Measurements from ENCODE around the gene SLCO3A1. TPM values are rescaled to one million over a fixed set of nuclear protein-coding genes. Genes with fewer than 3 reads are reported as not detected.

The SLCO3A1 gene
- total RNA-seq, 1 experiment from 2014 or later: 1.7 TPM

- DNase-seq (ENCODE audit: extremely low read depth, low read depth): no peak
These were observed 296.0 kb downstream of the SLCO3A1 start for GRCh38 chr15:92149465-92149864.

GRCh38 chr15:92151168-92151567, 297.7 kb downstream of the SLCO3A1 start:
- no peak for DNase-seq (ENCODE audit: extremely low read depth, low read depth)

DNA sequence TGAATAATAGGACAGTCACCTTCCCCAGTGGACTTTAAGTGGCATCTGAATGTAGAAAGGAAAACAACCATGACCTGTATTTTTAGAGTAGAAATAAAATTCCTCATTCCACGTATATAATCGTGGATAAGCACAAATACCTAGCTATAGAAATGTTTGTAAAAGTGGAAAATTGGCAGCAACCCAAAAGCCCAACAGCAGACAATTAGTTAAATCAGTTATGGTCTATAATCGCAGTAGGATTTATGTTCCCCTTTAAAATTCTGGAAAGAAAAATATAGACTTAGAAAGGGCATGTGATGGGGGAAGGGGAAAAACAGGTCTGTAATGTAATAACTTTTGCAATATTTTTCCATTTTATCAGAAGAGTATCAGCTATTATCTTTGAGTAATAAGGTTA, 298.2 kb downstream of the SLCO3A1 start:
- DNase-seq (ENCODE audit: extremely low read depth, low read depth): no peak

GRCh38 chr15:92152983-92153382, 299.5 kb downstream of the SLCO3A1 start:
- DNase-seq (ENCODE audit: extremely low read depth, low read depth): no peak

DNA sequence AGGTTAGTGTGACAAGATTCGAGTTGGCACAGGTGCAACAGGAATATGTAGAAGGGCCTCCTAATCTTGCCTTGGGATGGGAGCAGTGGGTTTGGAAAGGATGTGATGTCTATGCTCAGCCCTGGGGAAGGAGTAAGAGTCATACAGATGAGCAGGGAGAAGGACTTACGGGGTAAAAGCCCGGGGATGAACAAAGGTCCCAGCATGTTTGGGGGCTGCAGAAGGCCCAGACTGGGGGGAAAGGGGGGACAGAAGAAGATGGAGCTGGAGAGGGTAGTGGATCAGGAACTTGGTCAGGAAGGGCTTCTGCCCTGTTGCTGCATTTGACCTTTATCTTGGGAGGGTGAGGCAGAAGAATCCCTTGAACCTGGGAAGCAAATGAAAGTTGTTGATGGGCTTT, 300.1 kb downstream of the SLCO3A1 start:
- no peak for DNase-seq (ENCODE audit: extremely low read depth, low read depth)

DNA sequence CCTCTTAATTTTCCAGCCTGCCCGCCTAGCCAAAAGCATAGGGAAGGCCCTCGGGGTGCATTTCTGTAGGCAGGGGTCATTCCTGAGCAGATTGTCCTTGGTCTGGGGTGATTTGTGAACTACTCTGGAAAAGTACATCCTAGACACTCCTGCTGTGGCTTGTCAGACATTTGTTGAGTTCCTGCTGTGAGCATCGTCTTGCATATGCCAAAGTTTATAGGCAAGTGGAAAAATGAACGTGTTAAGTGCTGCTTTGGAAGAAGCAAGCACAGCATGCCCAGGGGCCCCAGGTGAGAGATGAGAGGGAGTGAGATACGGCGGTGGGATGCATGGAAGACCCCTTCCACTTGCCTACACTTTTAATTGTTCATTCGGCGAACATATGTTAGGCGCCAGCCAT, 302.4 kb downstream of the SLCO3A1 start:
- DNase-seq (ENCODE audit: extremely low read depth, low read depth): no peak

DNA sequence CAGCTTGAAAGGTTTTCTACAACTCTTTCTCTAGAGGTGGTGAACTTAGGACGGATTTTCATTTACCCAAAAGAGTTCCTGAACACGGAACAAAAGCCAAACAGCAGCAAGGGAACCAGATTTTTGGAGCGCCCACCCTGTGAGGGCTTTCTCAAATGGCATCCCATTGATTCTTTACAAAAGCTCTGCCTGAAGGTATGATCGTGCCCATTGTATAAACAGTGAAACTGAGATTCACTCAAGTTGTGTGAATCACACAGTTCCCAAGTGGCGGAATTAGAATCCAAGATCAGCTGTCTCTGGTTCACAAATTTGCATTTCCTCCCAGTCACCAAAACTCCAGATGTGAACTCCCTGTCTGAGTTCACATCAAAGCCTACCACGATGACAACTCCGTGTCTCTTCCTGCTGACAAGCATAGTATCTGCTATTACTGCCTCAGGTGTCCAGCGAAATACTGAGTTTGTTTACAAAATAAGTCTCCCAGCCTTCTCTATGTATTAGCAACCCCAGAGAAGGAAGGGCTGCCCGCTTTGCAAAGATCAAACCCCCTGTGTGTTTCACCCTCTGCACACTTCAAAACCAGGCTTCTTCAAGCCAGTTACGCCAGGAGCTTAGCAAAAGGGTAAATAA, 304.3 kb downstream of the SLCO3A1 start:
- DNase-seq (ENCODE audit: extremely low read depth, low read depth): no peak

- no peak for DNase-seq (ENCODE audit: extremely low read depth, low read depth)
These were observed 304.9 kb downstream of the SLCO3A1 start for GRCh38 chr15:92158426-92158825.

- DNase-seq (ENCODE audit: extremely low read depth, low read depth): no peak
These were observed 306.0 kb downstream of the SLCO3A1 start for GRCh38 chr15:92159481-92159880.

DNA sequence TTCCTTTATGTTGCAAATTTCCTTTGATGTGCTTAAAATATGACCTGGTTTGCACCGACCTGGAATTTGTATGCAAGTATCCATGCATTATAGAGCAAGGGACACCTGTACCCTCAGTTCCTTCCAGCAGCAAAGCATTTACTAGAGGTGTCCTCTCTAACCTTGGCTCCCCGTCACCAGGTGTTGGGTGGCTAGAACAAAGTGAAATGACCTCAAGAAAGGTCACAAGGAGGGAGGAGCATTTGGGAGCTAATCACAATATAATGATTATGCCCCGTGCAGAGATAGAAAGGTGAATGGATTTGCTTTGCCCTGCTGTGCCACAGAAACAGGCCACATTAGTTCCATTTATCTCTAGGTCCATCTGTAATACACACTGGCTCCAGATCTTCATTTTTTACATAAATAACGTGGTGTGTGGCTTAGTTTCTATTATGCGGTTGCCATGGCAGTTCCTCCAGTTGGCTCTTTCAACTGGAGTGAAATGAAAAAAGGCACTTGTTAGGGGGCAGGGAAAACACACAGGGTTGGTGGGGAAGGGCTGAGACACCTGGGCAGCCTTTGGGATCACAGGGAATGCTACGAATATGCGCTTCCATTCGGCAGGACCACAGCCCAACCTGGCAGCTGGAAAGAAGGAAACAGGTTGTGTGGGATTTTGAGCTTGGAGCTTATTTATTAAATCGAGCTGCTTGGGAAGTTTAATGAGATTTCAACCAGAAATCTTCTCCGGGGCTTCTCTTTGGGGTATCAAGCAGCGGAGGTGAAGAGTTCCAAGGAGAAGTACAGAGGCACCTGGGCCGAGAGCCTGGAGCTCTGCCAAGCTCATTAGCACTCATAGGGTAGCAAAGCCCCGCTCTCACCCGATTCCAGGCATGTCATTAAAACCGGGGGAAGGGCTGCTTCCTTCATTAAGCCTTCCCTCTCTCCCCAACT, 306.7 kb downstream of the SLCO3A1 start:
- no peak for DNase-seq (ENCODE audit: extremely low read depth, low read depth)

DNA sequence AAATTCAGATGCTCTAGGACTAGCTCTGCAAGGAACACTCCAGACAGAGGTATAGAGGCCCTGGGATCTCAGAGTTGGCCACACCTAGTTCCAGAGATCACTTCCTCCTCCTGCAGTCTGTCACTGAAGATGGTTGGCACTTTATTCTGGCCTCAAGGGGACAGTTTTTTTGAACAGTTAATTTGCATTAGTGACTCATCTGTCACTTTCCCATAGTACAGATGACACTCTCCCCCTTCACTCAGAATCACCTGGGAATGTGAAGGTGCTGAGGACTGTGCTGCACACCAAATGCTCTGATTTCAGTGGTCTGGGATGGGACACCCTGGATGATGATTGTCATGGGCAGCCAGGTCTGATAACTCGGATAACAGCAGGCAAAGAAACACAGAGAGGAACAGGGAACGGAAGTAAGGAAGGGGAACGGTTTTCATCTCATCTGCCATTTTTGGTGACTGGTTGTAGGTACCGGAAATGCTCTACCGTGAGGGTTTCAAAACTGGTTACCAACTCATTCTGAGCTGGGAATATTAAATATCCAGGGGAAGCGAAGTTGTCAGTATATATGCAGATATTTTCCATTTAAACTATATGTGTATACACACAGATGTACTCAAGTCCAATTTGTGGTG, 307.6 kb downstream of the SLCO3A1 start:
- DNase-seq (ENCODE audit: extremely low read depth, low read depth): no peak

- no peak for DNase-seq (ENCODE audit: extremely low read depth, low read depth)
These were observed 309.1 kb downstream of the SLCO3A1 start for GRCh38 chr15:92162657-92163056.

GRCh38 chr15:92163641-92164040, 310.1 kb downstream of the SLCO3A1 start:
- DNase-seq (ENCODE audit: extremely low read depth, low read depth): no peak

DNA sequence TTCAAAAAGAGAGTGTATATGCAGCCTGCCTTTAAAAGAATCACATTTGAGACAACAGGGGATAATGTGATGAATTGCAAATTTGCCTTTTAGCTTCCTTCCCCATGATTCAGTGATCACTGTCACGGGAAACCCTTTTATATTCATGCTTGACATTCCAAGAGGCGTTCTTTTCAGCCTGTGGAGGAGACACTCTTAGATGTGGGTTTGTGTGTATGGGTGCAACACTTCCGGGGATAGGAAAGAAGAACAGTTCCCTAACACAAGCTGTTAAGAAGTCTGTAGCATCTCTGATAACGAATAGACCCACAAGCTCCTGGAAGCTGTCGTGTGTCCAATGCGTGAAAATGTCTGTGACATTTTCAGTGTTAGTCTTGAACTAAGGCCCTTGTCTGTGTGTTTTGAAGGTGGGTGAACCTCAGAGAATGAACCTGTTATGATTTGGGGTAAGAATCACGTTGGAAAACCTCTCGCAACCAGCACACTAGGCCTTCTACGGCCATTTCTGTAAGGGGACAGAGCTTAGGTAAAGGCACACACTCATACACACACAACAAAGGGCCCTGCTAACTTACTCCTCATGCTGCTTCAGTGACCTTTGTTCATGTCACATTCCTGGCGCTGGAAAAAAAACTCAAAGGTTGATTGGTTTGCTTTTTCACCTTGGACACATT, 311.0 kb downstream of the SLCO3A1 start:
- no peak for DNase-seq (ENCODE audit: extremely low read depth, low read depth)

DNA sequence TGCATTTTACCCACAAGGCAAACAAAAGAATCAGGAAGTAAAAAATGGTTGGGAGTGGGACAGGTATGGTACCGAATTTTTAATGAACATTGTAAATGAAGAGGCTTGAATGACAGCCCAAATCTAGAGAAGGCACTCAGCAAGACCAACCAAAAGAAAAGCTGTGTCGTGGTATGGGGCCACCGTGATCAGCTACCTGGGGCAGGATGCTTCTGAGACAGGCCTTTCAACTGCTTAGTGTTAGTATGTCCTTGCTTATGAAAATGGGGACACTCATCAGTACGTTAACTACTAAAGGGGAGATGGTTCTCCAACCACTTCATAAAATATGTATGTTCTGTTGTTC, 311.5 kb downstream of the SLCO3A1 start:
- no peak for DNase-seq (ENCODE audit: extremely low read depth, low read depth)

GRCh38 chr15:92166029-92166428, 312.5 kb downstream of the SLCO3A1 start:
- no peak for DNase-seq (ENCODE audit: extremely low read depth, low read depth)

GRCh38 chr15:92166751-92167405, 313.4 kb downstream of the SLCO3A1 start:
- DNase-seq (ENCODE audit: extremely low read depth, low read depth): no peak

DNA sequence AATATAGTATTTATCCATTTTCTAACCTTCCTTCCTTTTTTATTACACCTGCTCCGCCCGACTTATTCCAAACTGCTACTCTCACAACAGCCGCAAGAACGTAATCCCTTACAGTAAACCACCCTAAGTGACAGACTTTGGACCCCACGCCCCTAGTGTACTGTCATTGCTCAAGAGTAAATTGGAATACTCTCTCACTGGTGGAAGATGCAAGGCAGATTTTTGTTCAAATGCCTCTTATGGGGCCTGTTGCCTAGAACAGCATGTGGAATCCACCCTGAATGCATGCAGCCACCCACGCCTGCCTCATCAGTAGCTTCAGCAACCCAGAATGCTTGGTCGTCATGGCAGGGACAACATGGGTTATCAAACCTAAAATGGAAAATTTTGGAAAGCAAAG, 313.9 kb downstream of the SLCO3A1 start:
- DNase-seq (ENCODE audit: extremely low read depth, low read depth): no peak

DNA sequence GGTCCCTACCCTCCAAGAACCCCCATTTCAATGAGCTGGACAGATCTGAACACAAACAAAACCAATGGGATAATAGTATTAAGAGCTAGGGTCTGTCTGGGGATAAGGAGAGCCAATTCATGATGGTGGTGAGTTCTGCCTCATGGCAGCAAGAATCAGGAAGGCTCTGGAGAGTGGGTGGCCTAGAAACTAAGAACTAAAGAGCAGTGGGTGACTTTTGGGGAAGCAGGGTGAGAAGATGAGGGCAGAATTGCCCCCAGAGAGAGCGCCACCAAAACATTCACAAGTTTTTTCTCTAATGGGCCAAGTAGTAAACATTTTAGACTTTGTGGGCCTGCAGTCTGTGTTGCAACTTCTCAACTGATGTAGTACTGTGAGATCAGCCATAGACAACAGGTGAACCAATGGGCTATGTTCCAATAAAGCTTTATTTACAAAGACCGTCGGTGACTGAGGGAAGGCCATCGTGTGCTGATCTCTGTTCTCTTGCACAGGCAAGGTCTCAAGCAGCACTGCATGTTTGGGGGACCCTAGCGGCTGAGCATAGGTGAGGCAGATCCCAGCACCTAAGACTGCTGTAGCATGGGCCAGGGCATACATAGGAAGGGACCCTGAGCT, 314.7 kb downstream of the SLCO3A1 start:
- DNase-seq (ENCODE audit: extremely low read depth, low read depth): no peak

- no peak for DNase-seq (ENCODE audit: extremely low read depth, low read depth)
These were observed 317.4 kb downstream of the SLCO3A1 start for GRCh38 chr15:92170897-92171296.

Data from NCI-H460 (cell line).